GM12875 (cell line): ENCODE data around the gene IGSF21.

Source experiments
- H3K4me3 ChIP-seq: one replicate; pipeline ENCODE4 v1.5.1; 2011; ENCODE audit warnings: low read depth, low read length, control low read depth
- TF ChIP-seq, protein P1 (sequence below): IDR thresholded peaks from 2 replicates; pipeline ENCODE4 v1.5.1; 2011; ENCODE audit warnings: low read depth, mild to moderate bottlenecking, control low read depth, inconsistent platforms, low read length, moderate library complexity, borderline replicate concordance; ENCODE audit not compliant: insufficient read depth

The IGSF21 gene

GRCh38 chr1:18411321-18411720, 303.7 kb downstream of the IGSF21 start:
- TF ChIP-seq, protein P1, sequence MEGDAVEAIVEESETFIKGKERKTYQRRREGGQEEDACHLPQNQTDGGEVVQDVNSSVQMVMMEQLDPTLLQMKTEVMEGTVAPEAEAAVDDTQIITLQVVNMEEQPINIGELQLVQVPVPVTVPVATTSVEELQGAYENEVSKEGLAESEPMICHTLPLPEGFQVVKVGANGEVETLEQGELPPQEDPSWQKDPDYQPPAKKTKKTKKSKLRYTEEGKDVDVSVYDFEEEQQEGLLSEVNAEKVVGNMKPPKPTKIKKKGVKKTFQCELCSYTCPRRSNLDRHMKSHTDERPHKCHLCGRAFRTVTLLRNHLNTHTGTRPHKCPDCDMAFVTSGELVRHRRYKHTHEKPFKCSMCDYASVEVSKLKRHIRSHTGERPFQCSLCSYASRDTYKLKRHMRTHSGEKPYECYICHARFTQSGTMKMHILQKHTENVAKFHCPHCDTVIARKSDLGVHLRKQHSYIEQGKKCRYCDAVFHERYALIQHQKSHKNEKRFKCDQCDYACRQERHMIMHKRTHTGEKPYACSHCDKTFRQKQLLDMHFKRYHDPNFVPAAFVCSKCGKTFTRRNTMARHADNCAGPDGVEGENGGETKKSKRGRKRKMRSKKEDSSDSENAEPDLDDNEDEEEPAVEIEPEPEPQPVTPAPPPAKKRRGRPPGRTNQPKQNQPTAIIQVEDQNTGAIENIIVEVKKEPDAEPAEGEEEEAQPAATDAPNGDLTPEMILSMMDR = no peak
- H3K4me3 ChIP-seq = no peak overlapping the region

GRCh38 chr1:18411820-18412641, 304.4 kb downstream of the IGSF21 start:
- no peak overlapping the region for H3K4me3 ChIP-seq
- TF ChIP-seq, protein P1 = no peak

GRCh38 chr1:18412882-18413353, 305.3 kb downstream of the IGSF21 start:
- H3K4me3 ChIP-seq = no peak overlapping the region
- TF ChIP-seq, protein P1 = no peak

DNA sequence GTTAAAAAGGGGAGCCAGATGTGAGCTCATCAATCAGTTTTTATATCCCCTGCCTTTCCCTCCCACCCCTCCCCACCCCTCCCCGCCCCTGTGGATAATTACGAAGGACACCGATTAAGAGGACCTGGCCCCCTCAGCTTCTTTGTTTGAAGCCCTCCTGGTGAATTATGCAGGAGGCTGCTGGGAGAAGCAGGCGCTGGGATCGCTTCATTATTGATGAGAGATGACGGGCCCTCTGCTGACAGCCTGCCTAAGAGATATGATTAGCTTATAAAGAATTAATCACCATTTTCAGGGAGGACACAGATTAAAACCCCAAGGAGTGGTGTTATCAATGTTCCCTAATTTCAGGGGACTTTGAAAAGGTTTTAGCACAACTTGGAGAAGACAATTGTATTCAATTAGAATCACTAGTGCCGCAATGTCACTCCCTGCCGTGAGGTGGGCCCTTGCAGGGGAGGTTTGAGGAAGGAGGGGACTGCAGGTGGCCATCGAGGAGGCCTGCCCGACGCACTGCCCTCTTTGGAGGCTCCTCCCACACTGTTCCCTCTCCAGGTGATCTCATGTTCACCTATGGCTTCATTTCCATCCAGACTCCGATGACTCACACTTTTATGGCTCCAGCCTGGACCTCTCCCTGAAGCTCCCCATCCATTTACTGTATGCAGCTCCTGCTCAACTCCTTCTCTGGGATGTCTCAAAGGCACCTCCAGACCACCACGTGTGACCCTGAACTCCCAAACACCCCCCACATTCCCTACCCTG, 306.1 kb downstream of the IGSF21 start:
- TF ChIP-seq, protein P1 = no peak
- H3K4me3 ChIP-seq = no peak overlapping the region

GRCh38 chr1:18414321-18414720, 306.7 kb downstream of the IGSF21 start:
- TF ChIP-seq, protein P1 = no peak
- H3K4me3 ChIP-seq = no peak overlapping the region

DNA sequence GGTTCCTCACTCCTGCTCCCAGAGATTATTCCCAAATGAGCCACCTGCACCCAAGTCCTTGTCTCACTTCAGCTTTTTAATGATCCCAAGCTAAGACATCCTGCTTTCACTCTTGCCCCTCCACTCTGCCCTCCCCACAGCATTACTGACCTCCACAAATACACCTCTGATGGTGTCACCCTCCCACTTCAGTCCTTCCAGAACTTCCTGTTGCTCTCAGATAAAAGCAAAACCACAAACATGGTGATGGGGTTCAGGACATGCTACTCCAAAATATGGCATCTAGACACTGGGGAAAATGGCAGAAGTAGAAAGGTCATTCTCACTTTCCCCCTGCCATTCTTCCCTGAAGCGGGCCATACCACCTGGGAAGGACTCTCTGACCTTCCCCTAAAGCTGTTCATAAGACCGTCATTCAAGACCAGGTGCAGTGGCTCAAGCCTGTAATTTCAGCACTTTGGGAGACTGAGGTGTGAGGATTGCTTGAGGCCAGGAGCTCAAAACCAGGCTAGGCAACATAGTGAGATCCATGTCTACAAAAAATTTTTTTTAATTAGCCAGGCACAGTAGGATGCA, 307.4 kb downstream of the IGSF21 start:
- TF ChIP-seq, protein P1 = no peak
- no peak overlapping the region for H3K4me3 ChIP-seq
